Subcutaneous abdominal adipose tissue (tissue), 5 donors: Measurements from ENCODE around the gene KRTAP12-4.
"Not testable (repeated sequence)": the region's sequence is repeated elsewhere in the genome, so short reads cannot be mapped to it uniquely, and the experiment has no call there.

Experiments used
- H3K27ac ChIP-seq: one replicate; pipeline ENCODE4 v1.7.0; 2013; ENCODE audit warnings: low read depth, mild to moderate bottlenecking, inconsistent platforms, low read length, moderate library complexity
- H3K27me3 ChIP-seq, 5 donors: one replicate each; pipeline ENCODE4 v1.7.0; 2013; ENCODE audit warnings: low read length in 5 of 5, inconsistent platforms in 1 of 5; ENCODE audit not compliant: control insufficient read depth in 5 of 5, insufficient read depth in 4 of 5
- H3K36me3 ChIP-seq, 5 donors: one replicate each; pipeline ENCODE4 v1.7.0; 2013; ENCODE audit warnings: low read length in 5 of 5; ENCODE audit not compliant: control insufficient read depth in 5 of 5, insufficient read depth in 5 of 5
- H3K4me1 ChIP-seq, 5 donors: one replicate each; pipeline ENCODE4 v1.7.0; 2013; ENCODE audit warnings: low read length in 5 of 5, mild to moderate bottlenecking in 3 of 5, moderate library complexity in 1 of 5; ENCODE audit not compliant: control insufficient read depth in 5 of 5, insufficient read depth in 5 of 5
- H3K4me3 ChIP-seq, 5 donors: one replicate each; pipeline ENCODE4 v1.7.0; 2013; ENCODE audit warnings: low read length in 5 of 5, low read depth in 1 of 5
- H3K9ac ChIP-seq, 5 donors: one replicate each; pipeline ENCODE4 v1.7.0; 2013; ENCODE audit warnings: low read length in 5 of 5, mild to moderate bottlenecking in 4 of 5, moderate library complexity in 3 of 5
- H3K9me3 ChIP-seq, 5 donors: one replicate each; pipeline ENCODE4 v1.7.0; 2013; ENCODE audit warnings: low read length in 5 of 5; ENCODE audit not compliant: control insufficient read depth in 5 of 5
- donor health status: healthy.
- donor health status: healthy.
- donor health status: healthy.
- donor health status: healthy.
- donor health status: healthy.

Gene KRTAP12-4

DNA sequence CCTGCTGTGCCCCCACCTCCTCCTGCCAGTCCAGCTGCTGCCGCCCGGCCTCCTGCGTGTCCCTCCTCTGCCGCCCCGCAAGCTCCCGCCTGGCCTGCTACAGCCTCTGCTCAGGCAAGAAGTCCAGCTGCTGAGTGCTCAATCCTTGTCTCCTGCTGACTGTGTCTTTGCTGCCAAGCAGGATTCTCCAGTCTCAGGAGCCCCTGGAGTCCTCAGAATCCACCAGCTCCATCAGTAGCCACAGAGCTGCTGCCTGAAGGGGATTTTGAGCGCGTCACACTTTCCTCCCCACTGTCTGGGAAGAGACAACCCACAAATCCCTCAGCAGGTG is 7.3 kb downstream of the KRTAP12-4 start:
- H3K9me3 ChIP-seq: peaks cover 4 to 23% (median 11%) of the 10 kb centered on the region in 5 donors
- no peak overlapping the region for H3K27ac ChIP-seq
- peaks cover 3 to 29% (median 16%) of the 10 kb centered on the region in 5 donors for H3K27me3 ChIP-seq
- no peak overlapping the region for H3K4me3 ChIP-seq
- no peaks in the 10 kb centered on the region for H3K36me3 ChIP-seq
- H3K4me1 ChIP-seq: no peaks in the 10 kb centered on the region
- no peak overlapping the region for H3K9ac ChIP-seq

GRCh38 chr21:44646366-44647221 is 7.9 kb downstream of the KRTAP12-4 start, which contains the start of gene KRTAP10-11:
Gene KRTAP10-11, plus strand, starts transcription at chr21:44646414. Its CDS starts 45 bp downstream, at chr21:44646459.
- not testable (repeated sequence) for H3K4me3 ChIP-seq, H3K36me3 ChIP-seq
- peaks cover 3 to 29% (median 16%) of the 10 kb centered on the region in 5 donors for H3K27me3 ChIP-seq

GRCh38 chr21:44644878-44645277 is 9.6 kb downstream of the KRTAP12-4 start:
- peaks cover 6 to 33% (median 25%) of the 10 kb centered on the region in 5 donors for H3K9me3 ChIP-seq
- H3K9ac ChIP-seq: no peak overlapping the region
- no peaks in the 10 kb centered on the region for H3K36me3 ChIP-seq
- no peaks in the 10 kb centered on the region for H3K4me1 ChIP-seq
- peaks cover 3 to 25% (median 16%) of the 10 kb centered on the region in 5 donors for H3K27me3 ChIP-seq
- H3K4me3 ChIP-seq: no peak overlapping the region
- H3K27ac ChIP-seq: no peak overlapping the region

More at GRCh38 chr21:44646366-44647221, 7.9 kb downstream of the KRTAP12-4 start, which contains the start of gene KRTAP10-11:
- not testable (repeated sequence) for H3K4me1 ChIP-seq, H3K9ac ChIP-seq, H3K27ac ChIP-seq
- H3K9me3 ChIP-seq: peaks cover 4 to 23% (median 11%) of the 10 kb centered on the region in 5 donors

GRCh38 chr21:44643741-44644310 is 10.6 kb downstream of the KRTAP12-4 start:
- Histone ChIP-seq H3K4me3 (no peak overlapping the region), H3K36me3 (no peaks in the 10 kb centered on the region), H3K9me3 (peaks cover 6 to 33% (median 25%) of the 10 kb centered on the region in 5 donors), H3K4me1 (no peaks in the 10 kb centered on the region), H3K9ac (no peak overlapping the region), H3K27ac (no peak overlapping the region), H3K27me3 (peaks cover 3 to 27% (median 14%) of the 10 kb centered on the region in 5 donors)

DNA sequence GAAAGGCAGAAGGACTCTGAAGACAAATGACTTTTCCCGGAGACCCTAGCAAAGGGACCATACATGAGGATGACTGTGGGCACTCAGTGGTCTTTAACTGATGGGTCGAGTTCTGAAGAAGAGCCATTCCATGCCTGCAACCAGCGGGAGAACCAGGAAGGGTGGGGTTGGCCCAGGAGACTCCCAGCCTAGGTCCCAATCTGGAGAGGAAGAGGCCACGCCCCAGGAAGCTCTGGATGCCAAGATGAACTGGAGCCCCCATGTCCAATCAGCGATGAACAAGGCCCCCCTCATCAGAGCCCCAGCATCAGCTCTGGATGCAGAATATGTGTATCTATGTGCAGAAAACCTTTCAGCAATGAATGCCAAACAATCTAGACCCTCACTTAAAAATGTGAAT is 13.7 kb downstream of the KRTAP12-4 start:
- H3K9ac ChIP-seq: no peak overlapping the region
- H3K36me3 ChIP-seq: no peaks in the 10 kb centered on the region
- peaks cover 6 to 33% (median 25%) of the 10 kb centered on the region in 5 donors for H3K9me3 ChIP-seq
- H3K4me1 ChIP-seq: no peaks in the 10 kb centered on the region
- no peak overlapping the region for H3K27ac ChIP-seq
- H3K4me3 ChIP-seq: no peak overlapping the region
- peaks cover 9 to 18% (median 10%) of the 10 kb centered on the region in 5 donors for H3K27me3 ChIP-seq

DNA sequence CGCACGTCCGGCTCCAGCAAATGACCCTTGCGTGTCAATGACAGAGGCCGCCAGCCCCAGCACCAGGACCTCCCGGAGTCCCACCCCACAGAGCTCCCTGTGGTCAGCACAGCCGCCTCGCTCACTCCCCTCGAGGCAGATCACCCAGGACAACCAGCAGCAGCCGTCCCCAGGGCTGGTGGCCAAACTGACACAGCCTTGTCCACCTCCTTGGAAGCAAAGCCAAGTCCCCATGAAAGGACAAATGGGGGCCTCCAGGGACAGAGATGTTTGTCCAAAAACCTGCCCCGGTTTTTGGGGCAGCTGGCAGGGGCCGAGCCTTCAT is 15.2 kb downstream of the KRTAP12-4 start:
- Histone ChIP-seq H3K36me3 (no peaks in the 10 kb centered on the region), H3K27me3 (peaks cover 9 to 21% (median 13%) of the 10 kb centered on the region in 5 donors), H3K9me3 (peaks cover 2 to 20% (median 20%) of the 10 kb centered on the region in 5 donors), H3K4me3 (no peak overlapping the region), H3K9ac (no peak overlapping the region), H3K4me1 (no peaks in the 10 kb centered on the region), H3K27ac (no peak overlapping the region)

- not testable (repeated sequence) for H3K9ac ChIP-seq
Measured at GRCh38 chr21:44638506-44639330, 15.7 kb downstream of the KRTAP12-4 start.

GRCh38 chr21:44637851-44638348 is 16.6 kb downstream of the KRTAP12-4 start:
- not testable (repeated sequence) for H3K4me3 ChIP-seq, H3K27ac ChIP-seq, H3K36me3 ChIP-seq, H3K4me1 ChIP-seq, H3K9ac ChIP-seq
- Histone ChIP-seq H3K9me3 (peaks cover 2 to 13% (median 8%) of the 10 kb centered on the region in 5 donors), H3K27me3 (peaks cover 9 to 21% (median 13%) of the 10 kb centered on the region in 5 donors)

More at GRCh38 chr21:44638506-44639330, 15.7 kb downstream of the KRTAP12-4 start:
- H3K4me3 ChIP-seq, H3K27ac ChIP-seq, H3K4me1 ChIP-seq, H3K36me3 ChIP-seq: not testable (repeated sequence)
- Histone ChIP-seq H3K27me3 (peaks cover 9 to 21% (median 13%) of the 10 kb centered on the region in 5 donors), H3K9me3 (peaks cover 2 to 15% (median 14%) of the 10 kb centered on the region in 5 donors)

DNA sequence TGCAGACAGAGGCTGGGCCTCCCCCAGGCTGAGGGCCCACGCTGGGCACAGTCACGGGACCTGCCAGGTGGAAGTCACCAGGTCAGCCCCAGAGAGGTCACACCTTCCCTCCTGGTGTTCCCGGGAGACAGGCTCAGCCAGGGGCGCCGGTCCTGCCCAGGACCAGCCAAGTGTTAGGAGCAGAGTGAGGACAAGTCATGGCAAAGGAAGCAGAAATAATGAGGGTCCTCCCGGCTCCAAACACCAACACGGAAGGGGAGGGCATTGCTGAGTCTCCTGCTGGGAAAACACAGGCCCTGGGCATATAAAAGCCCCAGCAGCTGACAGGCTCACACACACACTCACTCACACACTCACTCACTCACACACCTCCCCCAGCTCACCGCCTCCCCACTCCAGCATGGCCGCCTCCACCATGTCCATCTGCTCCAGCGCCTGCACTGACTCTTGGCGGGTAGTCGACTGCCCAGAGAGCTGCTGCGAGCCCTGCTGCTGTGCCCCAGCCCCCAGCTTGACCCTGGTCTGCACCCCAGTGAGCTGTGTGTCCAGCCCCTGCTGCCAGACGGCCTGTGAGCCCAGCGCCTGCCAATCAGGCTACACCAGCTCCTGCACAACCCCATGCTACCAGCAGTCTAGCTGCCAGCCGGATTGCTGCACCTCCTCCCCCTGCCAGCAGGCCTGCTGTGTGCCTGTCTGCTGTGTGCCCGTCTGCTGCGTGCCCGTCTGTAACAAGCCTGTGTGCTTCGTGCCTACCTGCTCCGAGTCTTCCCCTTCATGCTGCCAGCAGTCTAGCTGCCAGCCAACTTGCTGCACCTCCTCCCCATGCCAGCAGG is 17.2 kb downstream of the KRTAP12-4 start, which contains the start of gene KRTAP10-10:
Gene KRTAP10-10, plus strand, starts transcription at position 339 of the 833 bp plus-strand sequence. Its CDS starts 62 bp downstream, at position 401.
- no peak within 1 kb of the TSS for H3K9ac ChIP-seq
- peaks cover 9 to 21% (median 13%) of the 10 kb centered on the region in 5 donors for H3K27me3 ChIP-seq
- H3K9me3 ChIP-seq: peaks cover 2 to 16% (median 10%) of the 10 kb centered on the region in 5 donors
- no peaks in the 10 kb centered on the region for H3K4me1 ChIP-seq
- no peaks in the 10 kb centered on the region for H3K36me3 ChIP-seq
- H3K27ac ChIP-seq: no peak within 1 kb of the TSS
- H3K4me3 ChIP-seq: no peak within 1 kb of the TSS
